Ishikawa (cell line): ENCODE measurements around the gene ME2.

Experiments used
- CREB1 ChIP-seq: IDR thresholded peaks from 2 replicates; pipeline ENCODE4 v1.6.1; 2012; ENCODE audit warnings: low read depth
- EP300 ChIP-seq: IDR thresholded peaks from 2 replicates; pipeline ENCODE4 v1.6.1; 2012; ENCODE audit warnings: borderline replicate concordance
- FOXM1 ChIP-seq: IDR thresholded peaks from 2 replicates; pipeline ENCODE4 v1.6.1; 2012; ENCODE audit warnings: low read depth, borderline replicate concordance
- RAD21 ChIP-seq: IDR thresholded peaks from 2 replicates; pipeline ENCODE4 v1.6.1; 2012; ENCODE audit warnings: low read depth
- TAF1 ChIP-seq: IDR thresholded peaks from 2 replicates; pipeline ENCODE4 v1.6.1; 2012; ENCODE audit warnings: low read depth, mild to moderate bottlenecking
- YY1 ChIP-seq: IDR thresholded peaks from 2 replicates; pipeline ENCODE4 v1.6.1; 2012; ENCODE audit warnings: low read depth
- ZBTB7A ChIP-seq: IDR thresholded peaks from 2 replicates; pipeline ENCODE4 v1.6.1; 2012; ENCODE audit warnings: low read depth
- TF ChIP-seq, protein P1 (sequence below): IDR thresholded peaks from 2 replicates; pipeline ENCODE4 v1.6.1; 2012; ENCODE audit warnings: low read depth, mild to moderate bottlenecking
- TF ChIP-seq, protein P2 (sequence below): IDR thresholded peaks from 2 replicates; pipeline ENCODE4 v1.6.1; 2012
- TF ChIP-seq, protein P3 (sequence below): IDR thresholded peaks from 2 replicates; pipeline ENCODE4 v1.6.1; 2012

DNA sequence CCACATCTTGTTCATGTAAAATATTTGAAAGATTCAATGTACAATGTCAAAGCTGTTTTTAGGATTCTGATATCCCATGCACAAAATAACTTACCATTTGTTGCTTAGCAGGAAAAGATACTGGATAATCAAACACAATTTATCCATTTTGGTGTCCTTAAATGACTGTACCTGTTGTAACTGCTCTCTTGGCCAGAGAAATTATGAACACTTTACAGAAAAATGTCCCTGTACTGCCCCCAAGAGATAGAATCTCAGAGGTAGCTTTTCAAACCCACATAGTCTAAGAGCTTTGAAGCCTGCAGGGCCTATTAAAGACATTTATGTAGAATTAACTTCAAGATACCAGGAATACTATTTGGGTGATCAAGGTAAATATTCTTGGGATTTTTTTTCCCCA lies 12.2 kb upstream of the ME2 start:
- TF ChIP-seq EP300 (no peak), RAD21 (peak; percentile 46), CREB1 (no peak), FOXM1 (no peak), TAF1 (no peak), ZBTB7A (no peak), YY1 (no peak)
- TF ChIP-seq, protein P1, sequence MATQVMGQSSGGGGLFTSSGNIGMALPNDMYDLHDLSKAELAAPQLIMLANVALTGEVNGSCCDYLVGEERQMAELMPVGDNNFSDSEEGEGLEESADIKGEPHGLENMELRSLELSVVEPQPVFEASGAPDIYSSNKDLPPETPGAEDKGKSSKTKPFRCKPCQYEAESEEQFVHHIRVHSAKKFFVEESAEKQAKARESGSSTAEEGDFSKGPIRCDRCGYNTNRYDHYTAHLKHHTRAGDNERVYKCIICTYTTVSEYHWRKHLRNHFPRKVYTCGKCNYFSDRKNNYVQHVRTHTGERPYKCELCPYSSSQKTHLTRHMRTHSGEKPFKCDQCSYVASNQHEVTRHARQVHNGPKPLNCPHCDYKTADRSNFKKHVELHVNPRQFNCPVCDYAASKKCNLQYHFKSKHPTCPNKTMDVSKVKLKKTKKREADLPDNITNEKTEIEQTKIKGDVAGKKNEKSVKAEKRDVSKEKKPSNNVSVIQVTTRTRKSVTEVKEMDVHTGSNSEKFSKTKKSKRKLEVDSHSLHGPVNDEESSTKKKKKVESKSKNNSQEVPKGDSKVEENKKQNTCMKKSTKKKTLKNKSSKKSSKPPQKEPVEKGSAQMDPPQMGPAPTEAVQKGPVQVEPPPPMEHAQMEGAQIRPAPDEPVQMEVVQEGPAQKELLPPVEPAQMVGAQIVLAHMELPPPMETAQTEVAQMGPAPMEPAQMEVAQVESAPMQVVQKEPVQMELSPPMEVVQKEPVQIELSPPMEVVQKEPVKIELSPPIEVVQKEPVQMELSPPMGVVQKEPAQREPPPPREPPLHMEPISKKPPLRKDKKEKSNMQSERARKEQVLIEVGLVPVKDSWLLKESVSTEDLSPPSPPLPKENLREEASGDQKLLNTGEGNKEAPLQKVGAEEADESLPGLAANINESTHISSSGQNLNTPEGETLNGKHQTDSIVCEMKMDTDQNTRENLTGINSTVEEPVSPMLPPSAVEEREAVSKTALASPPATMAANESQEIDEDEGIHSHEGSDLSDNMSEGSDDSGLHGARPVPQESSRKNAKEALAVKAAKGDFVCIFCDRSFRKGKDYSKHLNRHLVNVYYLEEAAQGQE: no peak
- TF ChIP-seq, protein P2, sequence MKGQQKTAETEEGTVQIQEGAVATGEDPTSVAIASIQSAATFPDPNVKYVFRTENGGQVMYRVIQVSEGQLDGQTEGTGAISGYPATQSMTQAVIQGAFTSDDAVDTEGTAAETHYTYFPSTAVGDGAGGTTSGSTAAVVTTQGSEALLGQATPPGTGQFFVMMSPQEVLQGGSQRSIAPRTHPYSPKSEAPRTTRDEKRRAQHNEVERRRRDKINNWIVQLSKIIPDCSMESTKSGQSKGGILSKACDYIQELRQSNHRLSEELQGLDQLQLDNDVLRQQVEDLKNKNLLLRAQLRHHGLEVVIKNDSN: no peak
- TF ChIP-seq, protein P3, sequence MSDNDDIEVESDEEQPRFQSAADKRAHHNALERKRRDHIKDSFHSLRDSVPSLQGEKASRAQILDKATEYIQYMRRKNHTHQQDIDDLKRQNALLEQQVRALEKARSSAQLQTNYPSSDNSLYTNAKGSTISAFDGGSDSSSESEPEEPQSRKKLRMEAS: no peak
